GM12872 (cell line): ENCODE results near the gene NPAT.

Experiments used
- CTCF ChIP-seq: IDR thresholded peaks from 3 replicates; pipeline ENCODE4 v1.5.1; 2011; ENCODE audit warnings: low read depth, mild to moderate bottlenecking, low read length, moderate library complexity; ENCODE audit not compliant: insufficient read depth

The NPAT gene

GRCh38 chr11:108206171-108206570 is 16.3 kb downstream of the NPAT start:
- no peak for TF ChIP-seq CTCF

- no peak for TF ChIP-seq CTCF
Observed at GRCh38 chr11:108204929-108205499, 17.4 kb downstream of the NPAT start.

GRCh38 chr11:108204376-108204775 is 18.1 kb downstream of the NPAT start:
- TF ChIP-seq CTCF, result no peak

- TF ChIP-seq CTCF, result no peak
Observed at GRCh38 chr11:108203075-108203474, 19.4 kb downstream of the NPAT start.

GRCh38 chr11:108199446-108200321 is 22.8 kb downstream of the NPAT start:
- no peak for TF ChIP-seq CTCF

GRCh38 chr11:108198833-108199232 is 23.6 kb downstream of the NPAT start:
- no peak for TF ChIP-seq CTCF

GRCh38 chr11:108197351-108197750 is 25.1 kb downstream of the NPAT start:
- no peak for TF ChIP-seq CTCF
